GM23338 (cell line): ENCODE data around the gene OTUB1. TPM values are rescaled to one million over a fixed set of nuclear protein-coding genes. Genes with fewer than 3 reads are reported as not detected.

ENCODE experiments used
- ATAC-seq: fragments of 200-7000 bp; cut with Tn5 transposase; 3 replicates; pipeline ENCODE4 v1.9.1; 2020
- DNase-seq: peaks from one replicate; pipeline ENCODE4 v3.0.0-alpha.2; 2015; ENCODE audit warnings: low spot score
- H2AFZ ChIP-seq: fragments of 200-600 bp; sonication (generic); 2 replicates; pipeline ENCODE4 v1.8.0; 2016; ENCODE audit warnings: antibody characterized with exemption, mild to moderate bottlenecking, moderate library complexity
- H3F3A ChIP-seq: fragments of 200-600 bp; sonication (generic); replicated peaks from 2 replicates; pipeline ENCODE4 v1.8.0; 2017; ENCODE audit warnings: antibody characterized with exemption, mixed run types, low read depth
- H3K27ac ChIP-seq: fragments of 200-600 bp; sonication (generic); 2 replicates; pipeline ENCODE4 v1.6.1; 2016; ENCODE audit warnings: low read depth
- H3K27me3 ChIP-seq: fragments of 200-600 bp; sonication (generic); 2 replicates; pipeline ENCODE4 v1.8.0; 2016; ENCODE audit warnings: mild to moderate bottlenecking, mixed run types, moderate library complexity; ENCODE audit not compliant: insufficient read depth
- H3K36me3 ChIP-seq: fragments of 200-600 bp; sonication (generic); 2 replicates; pipeline ENCODE4 v1.8.0; 2016; ENCODE audit warnings: mild to moderate bottlenecking; ENCODE audit not compliant: insufficient read depth
- H3K4me1 ChIP-seq: fragments of 200-600 bp; sonication (generic); 2 replicates; pipeline ENCODE4 v1.8.0; 2016; ENCODE audit warnings: mild to moderate bottlenecking, moderate library complexity; ENCODE audit not compliant: insufficient read depth
- H3K4me2 ChIP-seq: fragments of 200-600 bp; sonication (generic); 2 replicates; pipeline ENCODE4 v1.7.1; 2017; ENCODE audit warnings: mixed run types
- H3K4me3 ChIP-seq: fragments of 200-600 bp; sonication (generic); 2 replicates; pipeline ENCODE4 v1.6.1; 2016; ENCODE audit warnings: mixed run types
- H3K79me2 ChIP-seq: fragments of 200-600 bp; sonication (generic); replicated peaks from 2 replicates; pipeline ENCODE4 v1.8.0; 2017; ENCODE audit warnings: mild to moderate bottlenecking; ENCODE audit not compliant: insufficient read depth
- H3K9me2 ChIP-seq: fragments of 200-600 bp; sonication (generic); 2 replicates; pipeline ENCODE4 v1.8.0; 2017; ENCODE audit not compliant: insufficient read depth
- H4K20me1 ChIP-seq: fragments of 200-600 bp; sonication (generic); replicated peaks from 2 replicates; pipeline ENCODE4 v1.8.0; 2017; ENCODE audit warnings: mild to moderate bottlenecking; ENCODE audit not compliant: insufficient read depth
- H3K27ac Mint-ChIP-seq: 2 replicates; pipeline ENCODE4 v1.8.0; 2020; ENCODE audit warnings: inconsistent platforms, mild to moderate bottlenecking, moderate library complexity, mixed read lengths
- H3K27me3 Mint-ChIP-seq: 3 replicates; pipeline ENCODE4 v1.8.0; 2022; ENCODE audit warnings: low read depth, mild to moderate bottlenecking, moderate library complexity, mixed read lengths, inconsistent platforms; ENCODE audit not compliant: insufficient read depth, poor library complexity
- H3K36me3 Mint-ChIP-seq: 3 replicates; pipeline ENCODE4 v1.8.0; 2021; ENCODE audit warnings: low read depth, mild to moderate bottlenecking, inconsistent platforms, moderate library complexity, mixed read lengths
- H3K4me1 Mint-ChIP-seq: 3 replicates; pipeline ENCODE4 v1.8.0; 2020; ENCODE audit warnings: mild to moderate bottlenecking, inconsistent platforms, mixed read lengths
- H3K4me3 Mint-ChIP-seq: 3 replicates; pipeline ENCODE4 v1.8.0; 2021; ENCODE audit warnings: moderate library complexity, mild to moderate bottlenecking, inconsistent platforms, mixed read lengths
- H3K9me3 Mint-ChIP-seq: 3 replicates; pipeline ENCODE4 v1.8.0; 2020; ENCODE audit warnings: moderate library complexity, mild to moderate bottlenecking, inconsistent platforms, mixed read lengths
- CTCF ChIP-seq, 2 experiments: fragments of 200-600 bp in 1 of 2; sonication (generic) in 1 of 2; conservative IDR thresholded peaks; 2 replicates each; pipeline versions ENCODE4 v1.5.1 to v1.6.1; 2016 to 2017; ENCODE audit warnings: antibody characterized with exemption in 2 of 2, low read depth in 2 of 2, mild to moderate bottlenecking in 2 of 2, moderate library complexity in 1 of 2
- ETS1 ChIP-seq: IDR thresholded peaks from 2 replicates; pipeline ENCODE4 v1.6.1; 2016; ENCODE audit warnings: antibody characterized with exemption
- EZH2phosphoT487 ChIP-seq: fragments of 200-600 bp; sonication (generic); IDR thresholded peaks from one replicate; pipeline ENCODE4 v1.8.1; 2018; ENCODE audit warnings: antibody characterized with exemption; ENCODE audit not compliant: unreplicated experiment
- NANOG ChIP-seq: IDR thresholded peaks from 2 replicates; pipeline ENCODE4 v1.6.1; 2016; ENCODE audit warnings: antibody characterized with exemption, borderline replicate concordance
- POLR2AphosphoS5 ChIP-seq: IDR thresholded peaks from 2 replicates; pipeline ENCODE4 v1.6.1; 2016; ENCODE audit warnings: antibody characterized with exemption, low read depth
- ZNF331 ChIP-seq: fragments of 250-450 bp; sonication (Bioruptor Pico); IDR thresholded peaks from 2 replicates; pipeline ENCODE4 v1.5.0; 2020; ENCODE audit warnings: low read depth, mild to moderate bottlenecking, moderate library complexity
- polyA plus RNA-seq: library from polyadenylated mRNA; unstranded; fragments of >200 nt; fragmentation: Nextera tagmentation; extraction: Ambion mirVana; gene quantifications from 2 replicates; pipeline ENCODE4 v1.2.1, GENCODE V29; 2016
- total RNA-seq: library from RNA; depleted of rRNA; stranded (reverse); fragments of >200 nt; shearing (Covaris generic); gene quantifications from 2 replicates; pipeline ENCODE4 v1.2.3, GENCODE V29; 2014
- TF ChIP-seq, protein P1 (sequence below): IDR thresholded peaks from one replicate; pipeline ENCODE4 v1.6.1; 2018; ENCODE audit warnings: antibody characterized with exemption; ENCODE audit not compliant: unreplicated experiment
- TF ChIP-seq, protein P2 (sequence below): fragments of 250-450 bp; sonication (Bioruptor Pico); IDR thresholded peaks from 2 replicates; pipeline ENCODE4 v1.5.0; 2020; ENCODE audit warnings: mild to moderate bottlenecking, moderate library complexity

OTUB1 gene
- total and polyA plus RNA-seq, 2 experiments from 2014 or later, result 122 to 207 TPM

DNA sequence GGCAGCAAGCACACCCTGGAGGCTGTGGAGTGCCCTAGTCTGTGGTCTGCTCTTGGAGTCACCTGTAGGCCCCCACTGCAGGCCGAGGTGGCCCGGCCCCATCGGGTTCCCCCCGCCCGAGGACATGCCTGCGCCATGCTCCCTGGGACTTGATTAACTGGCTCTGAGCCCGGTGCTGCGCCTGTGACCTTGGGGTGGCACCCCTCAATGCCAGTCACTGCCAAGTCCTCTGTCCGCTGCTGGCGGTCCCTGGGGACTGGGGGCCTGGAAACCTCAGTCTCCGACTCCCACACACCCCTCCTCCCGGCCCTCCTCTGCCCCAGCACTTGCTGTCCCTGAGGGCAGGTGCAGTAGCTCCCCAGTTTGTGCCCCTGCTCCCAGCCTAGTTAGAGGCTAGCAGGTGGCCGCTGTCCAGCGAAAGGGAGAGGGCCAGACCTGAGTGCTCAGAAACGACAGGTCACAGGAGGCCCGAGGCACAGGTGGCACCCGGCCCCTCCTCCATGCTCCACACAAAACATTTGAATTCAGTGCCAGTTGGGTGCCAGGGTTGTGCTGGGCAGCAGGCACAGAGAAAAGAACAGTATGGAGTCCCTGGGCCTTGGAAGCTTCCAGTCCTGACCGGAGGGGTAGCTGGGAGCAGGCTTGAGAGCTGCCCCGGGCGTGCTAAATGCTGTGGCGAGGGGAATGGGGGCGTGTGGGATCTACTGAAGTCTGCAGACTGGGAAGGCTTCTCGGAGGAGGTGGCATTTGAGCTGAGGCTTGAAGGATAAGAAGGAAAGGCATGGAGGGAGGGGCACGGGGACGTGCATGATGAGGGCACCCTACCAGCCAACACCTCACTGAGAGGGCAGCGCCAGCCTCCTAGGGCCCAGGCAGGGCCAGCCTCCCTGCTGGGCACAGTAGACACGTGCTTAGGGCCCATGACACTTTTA lies 33.1 kb downstream of the OTUB1 start:
- no peak overlapping the region for H3K4me3 Mint-ChIP-seq

More for the DNA sequence above, 33.1 kb downstream of the OTUB1 start:
- H3K27ac Mint-ChIP-seq, result no peak overlapping the region
- no peaks in the 10 kb centered on the region for H3K36me3 ChIP-seq
- TF ChIP-seq, protein P1, sequence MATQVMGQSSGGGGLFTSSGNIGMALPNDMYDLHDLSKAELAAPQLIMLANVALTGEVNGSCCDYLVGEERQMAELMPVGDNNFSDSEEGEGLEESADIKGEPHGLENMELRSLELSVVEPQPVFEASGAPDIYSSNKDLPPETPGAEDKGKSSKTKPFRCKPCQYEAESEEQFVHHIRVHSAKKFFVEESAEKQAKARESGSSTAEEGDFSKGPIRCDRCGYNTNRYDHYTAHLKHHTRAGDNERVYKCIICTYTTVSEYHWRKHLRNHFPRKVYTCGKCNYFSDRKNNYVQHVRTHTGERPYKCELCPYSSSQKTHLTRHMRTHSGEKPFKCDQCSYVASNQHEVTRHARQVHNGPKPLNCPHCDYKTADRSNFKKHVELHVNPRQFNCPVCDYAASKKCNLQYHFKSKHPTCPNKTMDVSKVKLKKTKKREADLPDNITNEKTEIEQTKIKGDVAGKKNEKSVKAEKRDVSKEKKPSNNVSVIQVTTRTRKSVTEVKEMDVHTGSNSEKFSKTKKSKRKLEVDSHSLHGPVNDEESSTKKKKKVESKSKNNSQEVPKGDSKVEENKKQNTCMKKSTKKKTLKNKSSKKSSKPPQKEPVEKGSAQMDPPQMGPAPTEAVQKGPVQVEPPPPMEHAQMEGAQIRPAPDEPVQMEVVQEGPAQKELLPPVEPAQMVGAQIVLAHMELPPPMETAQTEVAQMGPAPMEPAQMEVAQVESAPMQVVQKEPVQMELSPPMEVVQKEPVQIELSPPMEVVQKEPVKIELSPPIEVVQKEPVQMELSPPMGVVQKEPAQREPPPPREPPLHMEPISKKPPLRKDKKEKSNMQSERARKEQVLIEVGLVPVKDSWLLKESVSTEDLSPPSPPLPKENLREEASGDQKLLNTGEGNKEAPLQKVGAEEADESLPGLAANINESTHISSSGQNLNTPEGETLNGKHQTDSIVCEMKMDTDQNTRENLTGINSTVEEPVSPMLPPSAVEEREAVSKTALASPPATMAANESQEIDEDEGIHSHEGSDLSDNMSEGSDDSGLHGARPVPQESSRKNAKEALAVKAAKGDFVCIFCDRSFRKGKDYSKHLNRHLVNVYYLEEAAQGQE, result peak; percentile 51
- TF ChIP-seq, protein P2, sequence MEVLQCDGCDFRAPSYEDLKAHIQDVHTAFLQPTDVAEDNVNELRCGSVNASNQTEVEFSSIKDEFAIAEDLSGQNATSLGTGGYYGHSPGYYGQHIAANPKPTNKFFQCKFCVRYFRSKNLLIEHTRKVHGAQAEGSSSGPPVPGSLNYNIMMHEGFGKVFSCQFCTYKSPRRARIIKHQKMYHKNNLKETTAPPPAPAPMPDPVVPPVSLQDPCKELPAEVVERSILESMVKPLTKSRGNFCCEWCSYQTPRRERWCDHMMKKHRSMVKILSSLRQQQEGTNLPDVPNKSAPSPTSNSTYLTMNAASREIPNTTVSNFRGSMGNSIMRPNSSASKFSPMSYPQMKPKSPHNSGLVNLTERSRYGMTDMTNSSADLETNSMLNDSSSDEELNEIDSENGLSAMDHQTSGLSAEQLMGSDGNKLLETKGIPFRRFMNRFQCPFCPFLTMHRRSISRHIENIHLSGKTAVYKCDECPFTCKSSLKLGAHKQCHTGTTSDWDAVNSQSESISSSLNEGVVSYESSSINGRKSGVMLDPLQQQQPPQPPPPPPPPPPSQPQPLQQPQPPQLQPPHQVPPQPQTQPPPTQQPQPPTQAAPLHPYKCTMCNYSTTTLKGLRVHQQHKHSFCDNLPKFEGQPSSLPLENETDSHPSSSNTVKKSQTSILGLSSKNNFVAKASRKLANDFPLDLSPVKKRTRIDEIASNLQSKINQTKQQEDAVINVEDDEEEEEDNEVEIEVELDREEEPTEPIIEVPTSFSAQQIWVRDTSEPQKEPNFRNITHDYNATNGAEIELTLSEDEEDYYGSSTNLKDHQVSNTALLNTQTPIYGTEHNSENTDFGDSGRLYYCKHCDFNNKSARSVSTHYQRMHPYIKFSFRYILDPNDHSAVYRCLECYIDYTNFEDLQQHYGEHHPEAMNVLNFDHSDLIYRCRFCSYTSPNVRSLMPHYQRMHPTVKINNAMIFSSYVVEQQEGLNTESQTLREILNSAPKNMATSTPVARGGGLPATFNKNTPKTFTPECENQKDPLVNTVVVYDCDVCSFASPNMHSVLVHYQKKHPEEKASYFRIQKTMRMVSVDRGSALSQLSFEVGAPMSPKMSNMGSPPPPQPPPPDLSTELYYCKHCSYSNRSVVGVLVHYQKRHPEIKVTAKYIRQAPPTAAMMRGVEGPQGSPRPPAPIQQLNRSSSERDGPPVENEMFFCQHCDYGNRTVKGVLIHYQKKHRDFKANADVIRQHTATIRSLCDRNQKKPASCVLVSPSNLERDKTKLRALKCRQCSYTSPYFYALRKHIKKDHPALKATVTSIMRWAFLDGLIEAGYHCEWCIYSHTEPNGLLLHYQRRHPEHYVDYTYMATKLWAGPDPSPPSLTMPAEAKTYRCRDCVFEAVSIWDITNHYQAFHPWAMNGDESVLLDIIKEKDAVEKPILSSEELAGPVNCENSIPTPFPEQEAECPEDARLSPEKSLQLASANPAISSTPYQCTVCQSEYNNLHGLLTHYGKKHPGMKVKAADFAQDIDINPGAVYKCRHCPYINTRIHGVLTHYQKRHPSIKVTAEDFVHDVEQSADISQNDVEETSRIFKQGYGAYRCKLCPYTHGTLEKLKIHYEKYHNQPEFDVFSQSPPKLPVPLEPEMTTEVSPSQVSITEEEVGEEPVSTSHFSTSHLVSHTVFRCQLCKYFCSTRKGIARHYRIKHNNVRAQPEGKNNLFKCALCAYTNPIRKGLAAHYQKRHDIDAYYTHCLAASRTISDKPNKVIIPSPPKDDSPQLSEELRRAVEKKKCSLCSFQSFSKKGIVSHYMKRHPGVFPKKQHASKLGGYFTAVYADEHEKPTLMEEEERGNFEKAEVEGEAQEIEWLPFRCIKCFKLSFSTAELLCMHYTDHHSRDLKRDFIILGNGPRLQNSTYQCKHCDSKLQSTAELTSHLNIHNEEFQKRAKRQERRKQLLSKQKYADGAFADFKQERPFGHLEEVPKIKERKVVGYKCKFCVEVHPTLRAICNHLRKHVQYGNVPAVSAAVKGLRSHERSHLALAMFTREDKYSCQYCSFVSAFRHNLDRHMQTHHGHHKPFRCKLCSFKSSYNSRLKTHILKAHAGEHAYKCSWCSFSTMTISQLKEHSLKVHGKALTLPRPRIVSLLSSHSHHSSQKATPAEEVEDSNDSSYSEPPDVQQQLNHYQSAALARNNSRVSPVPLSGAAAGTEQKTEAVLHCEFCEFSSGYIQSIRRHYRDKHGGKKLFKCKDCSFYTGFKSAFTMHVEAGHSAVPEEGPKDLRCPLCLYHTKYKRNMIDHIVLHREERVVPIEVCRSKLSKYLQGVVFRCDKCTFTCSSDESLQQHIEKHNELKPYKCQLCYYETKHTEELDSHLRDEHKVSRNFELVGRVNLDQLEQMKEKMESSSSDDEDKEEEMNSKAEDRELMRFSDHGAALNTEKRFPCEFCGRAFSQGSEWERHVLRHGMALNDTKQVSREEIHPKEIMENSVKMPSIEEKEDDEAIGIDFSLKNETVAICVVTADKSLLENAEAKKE (CRISPR knock-in tag), result no peak
- no peak for TF ChIP-seq NANOG
- no peak for TF ChIP-seq CTCF (conservative IDR thresholded peaks at IDR 0.05; ENCODE audit: low read depth in 2 of 2)
- no peak for TF ChIP-seq EZH2phosphoT487
- no peak for TF ChIP-seq ETS1
- TF ChIP-seq POLR2AphosphoS5, result no peak
- no peak for TF ChIP-seq ZNF331 (CRISPR knock-in tag)
- no peaks in the 10 kb centered on the region for H4K20me1 ChIP-seq
- H3K9me2 ChIP-seq, result no peaks in the 10 kb centered on the region
- no peak overlapping the region for H3K27ac ChIP-seq
- peaks cover 33% of the 10 kb centered on the region for H3K4me1 ChIP-seq
- peaks cover 40% of the 10 kb centered on the region for H3K27me3 ChIP-seq
- H3K9me3 Mint-ChIP-seq, result no peaks in the 10 kb centered on the region
- no peak overlapping the region for H2AFZ ChIP-seq
- peak overlapping the region; percentile 14; the same call in 1 of the 2 replicates for H3K4me2 ChIP-seq
- DNase-seq (no peak), ATAC-seq (peak; percentile 41)
- H3K27me3 Mint-ChIP-seq, result peaks cover 41% of the 10 kb centered on the region
- no peaks in the 10 kb centered on the region for H3K36me3 Mint-ChIP-seq
- H3K4me1 Mint-ChIP-seq, result peaks cover 44% of the 10 kb centered on the region
- H3K4me3 ChIP-seq, result no peak overlapping the region
- H3F3A ChIP-seq, result peaks cover 8% of the 10 kb centered on the region; the same call in 1 of the 2 replicates
- no peaks in the 10 kb centered on the region for H3K79me2 ChIP-seq
